ENCODE results near the gene SEMA3C.

Gene SEMA3C

GRCh38 chr7:80905334-80905733, 13.5 kb downstream of the SEMA3C start:
- peaks cover 18% of the 10 kb centered on the region for H3K4me1 ChIP-seq (ENCODE audit: control insufficient read depth, insufficient read depth, low read length)
- no peaks in the 10 kb centered on the region for H3K9me3 ChIP-seq (ENCODE audit: control insufficient read depth, insufficient read depth, low read depth, low read length)
- no peaks in the 10 kb centered on the region for H3K36me3 ChIP-seq (ENCODE audit: control insufficient read depth in 2 of 2, insufficient read depth in 1 of 2, low read length in 2 of 2)
- CTCF ChIA-PET, result no interaction called here
- TF ChIP-seq, protein P1, sequence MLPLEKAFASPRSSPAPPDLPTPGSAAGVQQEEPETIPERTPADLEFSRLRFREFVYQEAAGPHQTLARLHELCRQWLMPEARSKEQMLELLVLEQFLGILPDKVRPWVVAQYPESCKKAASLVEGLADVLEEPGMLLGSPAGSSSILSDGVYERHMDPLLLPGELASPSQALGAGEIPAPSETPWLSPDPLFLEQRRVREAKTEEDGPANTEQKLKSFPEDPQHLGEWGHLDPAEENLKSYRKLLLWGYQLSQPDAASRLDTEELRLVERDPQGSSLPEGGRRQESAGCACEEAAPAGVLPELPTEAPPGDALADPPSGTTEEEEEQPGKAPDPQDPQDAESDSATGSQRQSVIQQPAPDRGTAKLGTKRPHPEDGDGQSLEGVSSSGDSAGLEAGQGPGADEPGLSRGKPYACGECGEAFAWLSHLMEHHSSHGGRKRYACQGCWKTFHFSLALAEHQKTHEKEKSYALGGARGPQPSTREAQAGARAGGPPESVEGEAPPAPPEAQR (tag by site-specific recombination; IDR thresholded peaks at IDR 0.05), result no peak
- TF ChIP-seq ZBTB44 (tag by site-specific recombination; IDR thresholded peaks at IDR 0.05) (peak; percentile 57), ZNF48 (tag by site-specific recombination; IDR thresholded peaks at IDR 0.05) (no peak), ZNF335 (tag by site-specific recombination; conservative IDR thresholded peaks at IDR 0.05) (0 out of 2 replicates have a peak, but pooled peaks have one; percentile 18), GLIS1 (tag by site-specific recombination; IDR thresholded peaks at IDR 0.05) (peak; percentile 50), ZBTB49 (tag by site-specific recombination; IDR thresholded peaks at IDR 0.05; ENCODE audit: low read depth) (no peak), ZNF596 (tag by site-specific recombination; IDR thresholded peaks at IDR 0.05) (peak; percentile 29; the same call in 1 of the 2 replicates), SETDB1 (IDR thresholded peaks at IDR 0.05; ENCODE audit: insufficient read length, low read length) (no peak), ZNF660 (tag by site-specific recombination; IDR thresholded peaks at IDR 0.05) (no peak), ZNF394 (tag by site-specific recombination; IDR thresholded peaks at IDR 0.05; ENCODE audit: borderline replicate concordance) (no peak), ZNF146 (tag by site-specific recombination; IDR thresholded peaks at IDR 0.05) (no peak), BCL11B (tag by site-specific recombination; IDR thresholded peaks at IDR 0.05; ENCODE audit: low read depth) (no peak), EGR2 (tag by site-specific recombination; IDR thresholded peaks at IDR 0.05; ENCODE audit: low read depth) (no peak), ZFP37 (tag by site-specific recombination; IDR thresholded peaks at IDR 0.05) (no peak), ZFP3 (tag by site-specific recombination; IDR thresholded peaks at IDR 0.05; ENCODE audit: low read depth) (no peak), PRDM1 (tag by site-specific recombination; IDR thresholded peaks at IDR 0.05) (0 out of 2 replicates have a peak, but pooled peaks have one; percentile 10), ZBTB1 (tag by site-specific recombination; IDR thresholded peaks at IDR 0.05) (no peak), ZNF558 (tag by site-specific recombination; IDR thresholded peaks at IDR 0.05) (no peak), ZNF654 (tag by site-specific recombination; IDR thresholded peaks at IDR 0.05; ENCODE audit: low read depth) (no peak), MEIS1 (CRISPR knock-in tag; IDR thresholded peaks at IDR 0.05; ENCODE audit: borderline replicate concordance) (no peak)
- TF ChIP-seq, protein P2, sequence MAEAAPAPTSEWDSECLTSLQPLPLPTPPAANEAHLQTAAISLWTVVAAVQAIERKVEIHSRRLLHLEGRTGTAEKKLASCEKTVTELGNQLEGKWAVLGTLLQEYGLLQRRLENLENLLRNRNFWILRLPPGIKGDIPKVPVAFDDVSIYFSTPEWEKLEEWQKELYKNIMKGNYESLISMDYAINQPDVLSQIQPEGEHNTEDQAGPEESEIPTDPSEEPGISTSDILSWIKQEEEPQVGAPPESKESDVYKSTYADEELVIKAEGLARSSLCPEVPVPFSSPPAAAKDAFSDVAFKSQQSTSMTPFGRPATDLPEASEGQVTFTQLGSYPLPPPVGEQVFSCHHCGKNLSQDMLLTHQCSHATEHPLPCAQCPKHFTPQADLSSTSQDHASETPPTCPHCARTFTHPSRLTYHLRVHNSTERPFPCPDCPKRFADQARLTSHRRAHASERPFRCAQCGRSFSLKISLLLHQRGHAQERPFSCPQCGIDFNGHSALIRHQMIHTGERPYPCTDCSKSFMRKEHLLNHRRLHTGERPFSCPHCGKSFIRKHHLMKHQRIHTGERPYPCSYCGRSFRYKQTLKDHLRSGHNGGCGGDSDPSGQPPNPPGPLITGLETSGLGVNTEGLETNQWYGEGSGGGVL (tag by site-specific recombination; IDR thresholded peaks at IDR 0.05), result peak; percentile 39; the same call in 1 of the 2 replicates
- TF ChIP-seq, protein P3, sequence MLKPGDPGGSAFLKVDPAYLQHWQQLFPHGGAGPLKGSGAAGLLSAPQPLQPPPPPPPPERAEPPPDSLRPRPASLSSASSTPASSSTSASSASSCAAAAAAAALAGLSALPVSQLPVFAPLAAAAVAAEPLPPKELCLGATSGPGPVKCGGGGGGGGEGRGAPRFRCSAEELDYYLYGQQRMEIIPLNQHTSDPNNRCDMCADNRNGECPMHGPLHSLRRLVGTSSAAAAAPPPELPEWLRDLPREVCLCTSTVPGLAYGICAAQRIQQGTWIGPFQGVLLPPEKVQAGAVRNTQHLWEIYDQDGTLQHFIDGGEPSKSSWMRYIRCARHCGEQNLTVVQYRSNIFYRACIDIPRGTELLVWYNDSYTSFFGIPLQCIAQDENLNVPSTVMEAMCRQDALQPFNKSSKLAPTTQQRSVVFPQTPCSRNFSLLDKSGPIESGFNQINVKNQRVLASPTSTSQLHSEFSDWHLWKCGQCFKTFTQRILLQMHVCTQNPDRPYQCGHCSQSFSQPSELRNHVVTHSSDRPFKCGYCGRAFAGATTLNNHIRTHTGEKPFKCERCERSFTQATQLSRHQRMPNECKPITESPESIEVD (tag by site-specific recombination; IDR thresholded peaks at IDR 0.05), result peak; percentile 67
- H3K27ac ChIP-seq (ENCODE audit: extremely low read depth, low read depth, low read length), result no peak overlapping the region
- POLR2A ChIA-PET, result interaction anchor here (0.6 kb wide), 1 partner anchor 14 kb away, joined by 3 read pairs; the partner anchor contains the start of gene SEMA3C
- H3K4me3 ChIP-seq (ENCODE audit: low read depth, low read length), result no peak overlapping the region
